Measurements from ENCODE around the gene GLRB.

Gene GLRB

DNA sequence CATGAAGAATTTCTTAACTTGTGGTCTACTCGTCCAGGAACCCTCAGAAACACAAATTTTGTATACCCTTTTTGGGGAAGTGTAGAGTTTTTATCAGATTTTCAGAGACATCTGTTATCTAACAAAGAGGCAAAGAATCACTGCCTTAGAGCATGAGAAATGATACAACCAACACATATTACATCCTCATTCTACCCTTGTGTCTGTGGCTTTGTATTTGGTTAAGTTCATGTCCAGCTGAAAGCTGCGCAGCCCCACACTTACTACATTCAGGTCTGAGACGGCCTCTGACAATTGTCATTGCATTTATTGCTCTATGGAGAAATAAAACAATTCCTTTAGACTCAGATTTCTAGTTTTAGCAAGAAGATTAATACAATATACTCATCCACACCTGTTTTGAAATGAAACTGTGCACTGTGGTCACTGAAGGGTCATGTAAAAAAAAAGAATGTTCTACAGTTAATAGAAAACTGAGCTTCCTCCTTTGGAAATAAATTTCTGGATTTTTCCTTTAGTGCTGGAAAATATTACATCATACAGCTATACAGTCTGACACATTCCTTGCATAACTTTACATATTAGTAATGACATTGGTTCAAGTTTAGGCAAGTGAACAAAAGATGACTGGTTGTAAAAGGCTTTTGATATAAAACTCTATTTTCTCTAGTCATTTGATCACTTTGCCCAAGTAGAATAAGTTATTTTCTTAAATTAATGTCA is 39.8 kb downstream of the GLRB start:
- DNase-seq (ENCODE audit: low read depth): no peak
- H3K4me3 ChIP-seq (ENCODE audit: low read depth, low read length): no peak overlapping the region
- TF ChIP-seq, protein P1, sequence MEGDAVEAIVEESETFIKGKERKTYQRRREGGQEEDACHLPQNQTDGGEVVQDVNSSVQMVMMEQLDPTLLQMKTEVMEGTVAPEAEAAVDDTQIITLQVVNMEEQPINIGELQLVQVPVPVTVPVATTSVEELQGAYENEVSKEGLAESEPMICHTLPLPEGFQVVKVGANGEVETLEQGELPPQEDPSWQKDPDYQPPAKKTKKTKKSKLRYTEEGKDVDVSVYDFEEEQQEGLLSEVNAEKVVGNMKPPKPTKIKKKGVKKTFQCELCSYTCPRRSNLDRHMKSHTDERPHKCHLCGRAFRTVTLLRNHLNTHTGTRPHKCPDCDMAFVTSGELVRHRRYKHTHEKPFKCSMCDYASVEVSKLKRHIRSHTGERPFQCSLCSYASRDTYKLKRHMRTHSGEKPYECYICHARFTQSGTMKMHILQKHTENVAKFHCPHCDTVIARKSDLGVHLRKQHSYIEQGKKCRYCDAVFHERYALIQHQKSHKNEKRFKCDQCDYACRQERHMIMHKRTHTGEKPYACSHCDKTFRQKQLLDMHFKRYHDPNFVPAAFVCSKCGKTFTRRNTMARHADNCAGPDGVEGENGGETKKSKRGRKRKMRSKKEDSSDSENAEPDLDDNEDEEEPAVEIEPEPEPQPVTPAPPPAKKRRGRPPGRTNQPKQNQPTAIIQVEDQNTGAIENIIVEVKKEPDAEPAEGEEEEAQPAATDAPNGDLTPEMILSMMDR (IDR thresholded peaks at IDR 0.05; ENCODE audit: control insufficient read depth, extremely low read depth, insufficient read depth): no peak

DNA sequence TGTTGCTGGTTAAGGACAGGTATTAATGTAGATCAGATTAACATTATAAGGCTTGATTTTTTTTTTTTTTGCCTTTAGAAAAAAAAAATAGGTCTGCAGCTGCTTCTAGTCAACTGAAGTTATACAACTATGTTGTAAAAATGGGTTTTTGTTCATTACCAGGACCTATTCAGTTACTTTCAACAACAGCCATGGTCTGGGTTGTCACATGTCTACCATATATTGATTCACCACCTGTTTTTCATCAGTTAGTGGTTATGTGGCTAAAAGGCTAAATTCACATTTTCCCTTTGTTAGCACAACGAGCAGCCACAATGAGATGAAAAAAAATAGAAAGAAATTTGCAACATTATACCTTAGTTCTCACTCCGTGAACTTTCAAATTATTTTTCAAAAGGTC is 45.5 kb downstream of the GLRB start:
- H3K4me3 ChIP-seq (ENCODE audit: low read depth, low read length): no peak overlapping the region
- TF ChIP-seq, protein P1 (IDR thresholded peaks at IDR 0.05; ENCODE audit: control insufficient read depth, extremely low read depth, insufficient read depth): no peak
- DNase-seq (ENCODE audit: low read depth): no peak

DNA sequence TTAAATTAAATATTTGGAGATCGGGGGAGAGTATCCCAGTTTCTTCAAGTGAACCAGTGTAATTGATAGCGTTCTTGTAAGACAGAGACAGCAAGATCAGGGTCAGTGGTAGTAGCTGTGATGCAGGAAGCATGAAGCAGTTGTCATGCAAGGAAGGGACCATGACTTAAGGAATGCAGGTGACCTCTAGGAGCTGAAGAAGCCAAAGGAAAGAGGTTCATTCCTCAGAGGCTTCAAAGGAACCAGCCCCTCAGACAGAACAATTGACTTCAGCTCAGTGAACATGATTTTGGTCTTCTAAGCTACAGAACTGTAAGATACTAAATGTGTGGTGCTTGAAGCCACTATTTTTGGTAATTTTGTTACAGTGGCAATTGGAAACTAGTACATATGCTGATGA is 51.6 kb downstream of the GLRB start:
- DNase-seq (ENCODE audit: low read depth): no peak
- no peak overlapping the region for H3K4me3 ChIP-seq (ENCODE audit: low read depth, low read length)
- TF ChIP-seq, protein P1 (IDR thresholded peaks at IDR 0.05; ENCODE audit: control insufficient read depth, extremely low read depth, insufficient read depth): no peak

DNA sequence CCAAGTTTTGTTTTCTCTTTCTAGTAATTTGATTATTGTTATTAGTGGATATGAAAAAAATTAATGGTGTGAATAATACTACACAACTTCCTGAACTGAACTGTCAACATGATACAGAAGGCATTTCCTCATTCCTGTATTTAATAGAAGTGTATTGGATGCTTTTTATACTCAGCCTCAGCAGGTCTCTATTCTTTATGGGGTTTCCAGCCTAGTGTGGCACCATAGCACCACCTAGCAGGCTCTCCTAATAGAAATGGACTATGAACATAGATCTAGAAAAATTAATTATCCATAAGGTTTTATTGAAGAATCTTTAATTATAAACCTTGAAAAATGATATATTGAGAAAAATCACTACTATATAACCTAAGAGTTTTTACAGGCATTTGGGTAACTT is 52.4 kb downstream of the GLRB start:
- DNase-seq (ENCODE audit: low read depth): peak; percentile 10
- TF ChIP-seq, protein P1 (IDR thresholded peaks at IDR 0.05; ENCODE audit: control insufficient read depth, extremely low read depth, insufficient read depth): peak; percentile 40

DNA sequence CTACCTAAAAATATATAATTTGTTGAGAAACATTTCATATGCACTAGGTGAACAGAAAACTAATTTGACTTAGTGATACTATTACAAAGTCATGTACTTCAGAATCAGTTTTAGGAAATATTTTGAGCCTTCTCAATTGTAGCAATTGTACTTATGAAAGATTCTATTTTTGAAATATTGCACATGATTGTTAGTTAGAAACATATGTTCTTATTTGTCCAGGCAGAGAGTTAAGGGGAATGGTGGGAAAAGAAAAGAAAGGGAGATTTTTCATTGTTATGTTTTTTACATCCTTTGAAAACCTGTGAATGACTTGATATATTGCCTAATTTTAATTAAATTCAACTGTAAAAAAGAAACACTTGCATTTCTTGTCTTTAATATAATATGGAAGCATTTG is 66.0 kb downstream of the GLRB start:
- DNase-seq (ENCODE audit: low read depth): no peak
- H3K4me3 ChIP-seq (ENCODE audit: low read depth, low read length): no peak overlapping the region
- TF ChIP-seq, protein P1 (IDR thresholded peaks at IDR 0.05; ENCODE audit: control insufficient read depth, extremely low read depth, insufficient read depth): no peak

More for the DNA sequence above, 52.4 kb downstream of the GLRB start:
- no peak overlapping the region for H3K4me3 ChIP-seq (ENCODE audit: low read depth, low read length)

DNA sequence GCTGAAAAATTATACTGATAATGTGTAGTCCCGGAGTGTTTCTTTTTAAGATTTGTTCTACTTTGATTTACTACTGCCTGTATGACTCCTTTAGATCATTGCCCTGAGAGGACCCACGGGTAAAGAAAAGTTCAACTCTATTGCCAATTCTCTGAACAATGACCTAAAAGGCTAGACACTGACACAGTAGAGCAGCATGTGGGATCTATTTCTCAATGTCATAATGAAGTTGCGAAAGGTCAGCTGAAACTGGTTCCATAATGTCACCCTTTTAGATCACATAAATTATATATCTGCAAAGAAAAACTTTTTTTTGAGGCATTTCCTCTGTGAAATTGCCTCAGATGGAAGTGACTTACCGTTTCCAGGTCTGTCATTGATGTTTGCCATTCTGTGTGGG is 67.4 kb downstream of the GLRB start:
- TF ChIP-seq, protein P1 (IDR thresholded peaks at IDR 0.05; ENCODE audit: control insufficient read depth, extremely low read depth, insufficient read depth): no peak
- H3K4me3 ChIP-seq (ENCODE audit: low read depth, low read length): no peak overlapping the region
- no peak for DNase-seq (ENCODE audit: low read depth)

DNA sequence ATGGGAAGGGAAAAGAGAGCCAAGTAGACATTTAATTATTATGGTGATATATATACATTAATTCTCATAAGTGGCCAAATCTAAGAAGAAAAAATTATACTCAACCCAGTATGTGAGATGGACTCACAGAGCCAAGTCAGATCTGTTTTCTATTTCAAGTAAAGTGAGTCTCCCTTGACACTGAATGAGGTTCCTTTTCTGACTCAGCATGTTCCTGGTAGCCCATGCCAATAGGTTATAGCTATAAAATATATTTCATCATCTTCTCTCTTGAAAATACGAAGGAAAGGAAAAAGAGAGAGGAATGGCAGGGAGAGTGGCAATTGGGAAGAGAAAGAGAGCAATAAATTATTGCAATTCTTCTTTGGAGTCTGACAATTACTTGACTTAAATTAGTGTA is 75.8 kb downstream of the GLRB start:
- no peak overlapping the region for H3K4me3 ChIP-seq (ENCODE audit: low read depth, low read length)
- DNase-seq (ENCODE audit: low read depth): no peak
- TF ChIP-seq, protein P1 (IDR thresholded peaks at IDR 0.05; ENCODE audit: control insufficient read depth, extremely low read depth, insufficient read depth): no peak
